ENCODE results near the gene PGM3. TPM values are rescaled to one million over a fixed set of nuclear protein-coding genes. Genes with fewer than 3 reads are reported as not detected.
A peak's percentile ranks its signal among the peaks of the same experiment; 100 is the strongest.
"Not testable (repeated sequence)": the region's sequence is repeated elsewhere in the genome, so short reads cannot be mapped to it uniquely, and the experiment has no call there.

PGM3 gene
- 57.5 TPM for total RNA-seq

GRCh38 chr6:83192871-83193746 is at the start of gene PGM3, which contains the start of gene RWDD2A:
Gene PGM3 (minus strand): TSS chr6:83193265. CDS start chr6:83191012, 2,253 bp downstream.
Gene RWDD2A (plus strand): TSS chr6:83193357. CDS start chr6:83194452, 1,095 bp downstream.
- peak; percentile 80 for DNase-seq

DNA sequence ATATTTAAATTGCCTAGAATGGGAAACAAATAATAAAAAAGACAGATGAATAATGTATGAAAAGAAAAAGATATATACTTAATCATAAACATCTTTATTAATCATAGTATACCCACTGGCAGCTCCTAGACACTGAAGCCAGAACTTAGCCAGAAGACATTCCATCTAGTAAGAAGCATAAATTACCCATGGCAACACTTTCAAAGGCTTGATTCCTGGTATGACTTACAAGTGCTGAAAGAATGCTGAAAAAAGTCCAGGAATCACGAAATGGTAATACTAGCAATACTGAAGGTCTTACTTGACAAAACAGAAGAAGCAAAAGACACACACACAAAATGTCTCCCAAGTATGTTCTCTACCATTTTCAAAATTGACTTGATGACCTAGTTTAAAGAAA is 38.1 kb upstream of the PGM3 start:
- DNase-seq, result no peak

DNA sequence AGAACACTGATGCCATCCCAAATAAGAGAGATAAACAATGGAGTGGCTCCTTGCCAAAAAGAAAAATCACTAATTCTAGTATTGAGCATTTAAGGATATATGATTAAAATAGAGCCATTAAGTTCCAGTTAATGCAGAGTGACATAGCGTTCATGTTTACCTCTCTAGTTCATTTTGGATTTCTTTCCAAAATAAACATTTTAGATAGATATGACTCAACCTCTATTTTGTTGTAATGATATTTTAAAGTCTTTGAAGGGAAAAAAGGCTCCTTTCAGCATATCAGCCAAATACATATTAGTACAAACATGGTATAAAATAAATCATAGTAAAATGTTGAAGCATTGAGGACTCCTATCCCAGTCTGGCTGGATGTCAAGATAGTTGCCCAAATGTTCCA is 33.5 kb upstream of the PGM3 start:
- DNase-seq, result no peak

- no peak for DNase-seq
These were observed 28.9 kb upstream of the PGM3 start for GRCh38 chr6:83221889-83222479.

GRCh38 chr6:83221276-83221675 is 28.2 kb upstream of the PGM3 start:
- DNase-seq, result no peak

GRCh38 chr6:83220121-83220520 is 27.1 kb upstream of the PGM3 start:
- no peak for DNase-seq

DNA sequence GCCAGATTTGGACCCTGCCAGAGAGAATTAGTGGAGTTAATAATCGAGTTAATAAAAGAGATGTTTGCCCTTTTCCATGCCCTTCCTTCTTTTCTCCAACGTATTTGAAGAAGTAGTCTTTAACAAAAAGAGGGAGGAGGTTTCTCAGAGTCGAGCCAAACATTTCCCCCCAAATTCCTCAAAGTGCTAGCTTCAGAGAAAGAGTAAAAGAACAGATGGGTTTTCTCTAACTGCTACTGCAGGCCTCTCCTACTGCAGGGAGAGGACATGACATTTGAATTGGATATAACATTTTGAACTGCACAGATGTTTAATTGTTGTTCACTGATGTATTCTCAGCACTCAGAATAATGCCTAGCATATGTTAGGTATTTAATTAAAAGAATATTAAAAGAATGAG is 25.6 kb upstream of the PGM3 start:
- DNase-seq, result peak; percentile 28

DNA sequence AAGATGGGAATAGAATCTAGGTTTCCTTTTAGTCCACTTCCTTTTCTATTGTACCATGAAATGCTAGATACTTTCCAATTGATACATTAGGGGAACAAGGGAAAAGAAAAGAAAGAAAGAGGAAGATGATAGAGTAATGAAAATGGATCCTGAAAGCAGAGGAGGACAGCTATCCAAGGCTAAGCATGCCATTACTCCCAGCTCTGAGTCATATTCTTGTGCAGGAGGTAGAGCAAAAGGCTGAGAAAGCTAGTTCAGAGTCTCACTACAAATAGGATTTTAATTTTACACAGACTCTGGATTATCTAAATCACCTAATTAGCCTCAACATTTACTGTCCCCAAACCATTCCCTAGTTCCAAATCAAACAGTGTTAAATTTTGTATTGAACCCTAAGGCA is 23.7 kb upstream of the PGM3 start:
- no peak for DNase-seq

- peak; percentile 86 for DNase-seq
These were observed 22.3 kb upstream of the PGM3 start for GRCh38 chr6:83215131-83216047.

- DNase-seq, result no peak
These were observed 9.0 kb upstream of the PGM3 start for GRCh38 chr6:83202031-83202430.

DNA sequence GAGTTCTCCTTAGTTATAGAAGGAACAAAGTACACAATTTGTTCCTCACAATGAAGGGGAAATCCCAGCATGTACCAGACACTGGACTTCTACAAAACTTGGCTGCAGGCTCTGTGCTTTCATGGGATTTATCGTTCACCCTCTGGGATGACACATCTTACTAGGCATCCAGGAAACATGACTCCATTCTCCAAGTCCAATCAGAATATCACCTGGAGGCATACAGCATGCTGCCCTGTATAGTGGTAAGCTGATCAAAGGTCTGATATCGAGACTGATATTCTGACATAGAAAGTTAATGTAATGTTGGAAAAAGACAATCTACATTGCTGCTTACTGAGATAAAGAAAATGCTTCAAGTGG is 6.8 kb upstream of the PGM3 start:
- DNase-seq, result no peak

DNA sequence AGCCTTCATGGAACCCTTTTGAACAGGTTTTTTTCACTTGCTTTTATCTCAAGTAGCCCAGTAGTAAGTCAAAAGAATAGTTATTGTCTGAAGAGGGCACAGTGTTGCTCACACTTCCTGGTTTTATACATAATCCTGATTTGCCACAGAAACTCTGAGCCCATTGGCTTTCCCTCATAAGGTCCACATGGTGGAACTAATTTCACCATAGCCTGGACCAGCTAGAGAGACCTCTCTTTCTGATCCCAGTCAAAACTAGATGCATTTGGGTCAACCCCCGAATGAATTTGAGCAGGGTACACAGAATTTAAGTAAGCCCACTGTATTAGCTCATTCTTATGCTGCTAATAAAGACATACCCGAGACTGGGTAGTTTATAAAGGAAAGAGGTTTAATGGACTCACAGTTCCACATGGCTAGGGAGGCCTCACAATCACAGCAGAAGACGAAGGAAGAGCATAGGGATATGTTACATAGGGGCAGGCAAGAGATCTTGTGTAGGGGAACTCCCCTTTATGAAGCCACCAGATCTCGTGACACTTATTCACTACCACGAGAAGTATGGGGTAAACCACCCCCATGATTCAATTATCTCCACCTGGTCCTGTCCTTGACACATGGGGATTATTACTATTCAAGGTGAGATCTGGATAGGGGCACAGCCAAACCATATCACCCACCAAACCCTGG is 6.3 kb upstream of the PGM3 start:
- no peak for DNase-seq

GRCh38 chr6:83198486-83199172 is 5.6 kb upstream of the PGM3 start:
- no peak for DNase-seq

DNA sequence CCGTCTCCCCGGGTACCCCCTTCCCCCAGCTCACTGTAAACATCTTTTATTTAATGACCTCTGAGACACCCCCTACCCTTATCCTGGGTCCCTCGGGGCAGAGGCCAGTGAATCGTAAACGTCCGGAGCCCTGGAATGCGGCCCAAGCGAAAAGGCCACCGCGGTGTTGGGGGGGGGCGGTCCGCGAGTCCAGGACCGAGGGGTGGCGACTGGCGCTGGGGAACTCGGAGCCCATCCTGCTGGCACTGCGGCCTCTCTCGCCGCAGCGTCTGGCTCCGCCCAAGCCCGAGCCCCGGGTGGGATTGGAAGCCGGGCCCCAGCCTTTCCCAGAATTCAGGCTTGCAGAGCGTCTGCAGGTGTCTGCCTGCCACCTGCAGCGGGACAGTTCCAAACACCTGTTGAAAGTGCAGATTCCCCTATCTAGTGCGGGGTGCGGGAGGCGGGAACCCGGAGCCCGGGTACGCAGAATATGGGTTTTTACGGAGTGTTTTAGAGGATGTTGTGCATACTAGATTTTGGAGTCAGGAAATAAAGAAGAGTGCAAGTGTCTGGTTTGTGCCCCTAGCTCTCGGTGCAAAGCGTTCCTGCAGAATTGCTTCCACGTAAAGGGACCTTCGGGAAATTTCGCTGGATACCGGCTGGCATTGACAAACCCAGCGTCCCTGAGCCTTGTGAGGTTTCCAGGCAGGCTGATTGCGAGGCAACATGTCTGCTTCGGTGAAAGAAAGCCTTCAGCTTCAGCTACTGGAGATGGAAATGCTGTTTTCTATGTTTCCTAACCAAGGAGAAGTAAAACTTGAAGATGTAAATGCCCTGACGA is 892 bp upstream of the PGM3 start:
- DNase-seq, result no peak

DNA sequence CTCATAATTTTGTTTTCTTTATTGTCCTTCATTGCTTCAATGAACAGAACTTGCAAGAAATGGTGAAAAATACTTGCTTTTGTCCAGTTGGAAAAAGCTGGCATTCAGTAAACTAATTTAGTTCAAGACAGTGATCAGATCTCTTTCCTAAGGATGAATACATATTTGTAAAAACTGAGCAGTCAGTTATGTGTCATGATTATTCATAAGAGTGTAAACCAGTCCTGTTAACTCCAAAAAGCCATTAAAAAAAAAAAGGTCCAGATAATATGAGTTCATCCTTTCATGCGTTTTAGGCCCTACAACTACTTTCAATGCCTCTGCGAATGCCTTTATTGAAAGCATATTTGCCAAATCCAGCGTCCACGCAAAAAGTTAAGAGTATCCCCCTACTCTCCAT is 609 bp downstream of the PGM3 start:
- DNase-seq, result peak; percentile 3

GRCh38 chr6:83191974-83192373 is 1.1 kb downstream of the PGM3 start:
- not testable (repeated sequence) for DNase-seq

DNA sequence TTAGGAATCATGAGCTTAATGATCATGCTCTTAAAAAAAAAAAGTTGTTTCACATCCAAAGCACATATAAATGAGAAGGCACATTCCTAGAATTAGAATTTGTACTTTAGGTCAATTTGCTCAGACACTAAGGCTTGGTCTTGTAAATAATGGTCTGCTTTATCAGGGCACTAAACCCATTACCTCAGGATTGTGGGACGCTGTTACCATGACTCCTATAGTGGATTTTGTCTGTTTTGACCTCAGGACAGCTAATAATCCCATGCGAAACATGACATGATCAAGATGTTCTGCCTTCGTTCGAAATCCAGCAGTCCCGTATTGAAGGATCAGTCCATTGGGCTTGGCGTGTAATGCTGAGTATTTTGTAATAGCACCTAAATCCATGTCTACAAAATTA is 2.4 kb downstream of the PGM3 start:
- no peak for DNase-seq

DNA sequence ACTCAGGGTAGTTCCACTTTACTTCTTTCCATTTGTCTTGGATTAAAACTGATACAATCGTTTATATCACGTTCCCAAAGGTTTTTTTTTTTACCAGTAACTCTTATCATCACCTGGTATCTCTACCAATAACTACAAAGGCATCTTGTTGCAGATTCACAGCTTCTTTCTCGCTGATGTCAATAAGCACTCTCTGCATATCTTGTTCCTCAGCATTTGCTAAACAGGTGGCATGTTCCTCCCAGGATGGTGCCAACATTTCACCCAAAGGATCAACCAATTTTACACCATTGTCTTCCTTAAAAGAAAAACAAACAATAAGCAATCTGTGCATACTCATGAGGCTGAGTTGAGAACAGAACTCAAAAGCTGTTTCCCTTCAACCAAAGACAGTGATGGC is 4.6 kb downstream of the PGM3 start:
- DNase-seq, result no peak

- no peak for DNase-seq
These were observed 8.0 kb downstream of the PGM3 start for GRCh38 chr6:83185096-83185495.

GRCh38 chr6:83183082-83183828 is 9.8 kb downstream of the PGM3 start:
- DNase-seq, result no peak
